GM12878 (cell line): Measurements from ENCODE around the gene GDA. TPM values are rescaled to one million over a fixed set of nuclear protein-coding genes. Genes with fewer than 3 reads are reported as not detected.

Source experiments
- ATAC-seq: fragments of 200-7000 bp; cut with Tn5 transposase; 3 replicates; pipeline ENCODE4 v1.9.1; 2020; ENCODE audit warnings: mild to moderate bottlenecking, moderate library complexity
- BruUV-seq: library from RNA; stranded (reverse); fragments of 400-500 nt; replicated peaks from 2 replicates; lab custom pipeline; 2021; lab: Mats Ljungman, UMichigan
- CTCF ChIA-PET: fragments of 300-600 bp; sonication (Branson Sonifier 250); formaldehyde crosslinking; extraction: SDS; loops from one replicate; lab custom pipeline; 2021; ENCODE audit warnings: inconsistent platforms; lab: Yijun Ruan, JAX
- POLR2A ChIA-PET: fragments of 350-600 bp; formaldehyde crosslinking; extraction: SDS; loops from one replicate; lab custom pipeline; 2021; ENCODE audit warnings: inconsistent platforms; lab: Charles Lee
- RAD21 ChIA-PET: fragments of 300-600 bp; sonication (Branson Sonifier 250); formaldehyde crosslinking; loops from one replicate; lab custom pipeline; 2023; ENCODE audit warnings: antibody characterized with exemption; ENCODE audit not compliant: unreplicated experiment; lab: Charles Lee
- SMC1A ChIA-PET: fragments of 300-600 bp; sonication (Branson Sonifier 250); formaldehyde crosslinking; loops from one replicate; lab custom pipeline; 2023; ENCODE audit not compliant: unreplicated experiment, uncharacterized antibody; lab: Charles Lee
- DNase-seq: peaks from one replicate; pipeline ENCODE4 v3.0.0-alpha.2; 2011; ENCODE audit warnings: low read depth, low spot score
- FAIRE-seq: peaks from 3 replicates; lab custom pipeline; 2011; peaks lifted over from hg19 to GRCh38; lab: Jason Lieb, UNC
- H2AFZ ChIP-seq: 2 replicates; pipeline ENCODE4 v1.6.0; 2011; ENCODE audit warnings: low read depth, low read length, control low read depth; ENCODE audit not compliant: control insufficient read depth
- H3K27ac ChIP-seq: 2 replicates; pipeline ENCODE4 v1.5.1; 2011; ENCODE audit warnings: control low read depth; ENCODE audit not compliant: control insufficient read depth, insufficient read depth
- H3K27me3 ChIP-seq, 2 experiments: replicated peaks in 1 of 2; 2 replicates each; pipeline versions ENCODE4 v1.6.0 to v1.6.1; 2011; ENCODE audit warnings: low read length in 1 of 2; ENCODE audit not compliant: control insufficient read depth in 2 of 2, insufficient read depth in 2 of 2
- H3K36me3 ChIP-seq, 2 experiments: 2 replicates each; pipeline ENCODE4 v1.5.1; 2011; ENCODE audit warnings: low read length in 1 of 2; ENCODE audit not compliant: control insufficient read depth in 2 of 2, insufficient read depth in 2 of 2
- H3K4me1 ChIP-seq: 2 replicates; pipeline ENCODE4 v1.6.1; 2011; ENCODE audit warnings: mild to moderate bottlenecking, low read length, moderate library complexity, mixed read lengths; ENCODE audit not compliant: control insufficient read depth, insufficient read depth
- H3K4me2 ChIP-seq: 2 replicates; pipeline ENCODE4 v1.6.0; 2011; ENCODE audit warnings: control low read depth; ENCODE audit not compliant: control insufficient read depth, insufficient read depth
- H3K4me3 ChIP-seq: fragments of 200-600 bp; sonication (generic); 2 replicates; pipeline ENCODE4 v1.5.1; 2016
- H3K79me2 ChIP-seq: 2 replicates; pipeline ENCODE4 v1.6.0; 2011; ENCODE audit warnings: low read length; ENCODE audit not compliant: control insufficient read depth, insufficient read depth
- H3K9ac ChIP-seq: 2 replicates; pipeline ENCODE4 v1.8.0; 2011; ENCODE audit warnings: low read length, control low read depth, mixed read lengths; ENCODE audit not compliant: control insufficient read depth, insufficient read depth
- H3K9me3 ChIP-seq: replicated peaks from 3 replicates; pipeline ENCODE4 v1.5.1; 2011; ENCODE audit warnings: mild to moderate bottlenecking, low read length; ENCODE audit not compliant: control insufficient read depth, insufficient read depth
- H4K20me1 ChIP-seq: 2 replicates; pipeline ENCODE4 v1.6.0; 2011; ENCODE audit not compliant: control insufficient read depth, insufficient read depth
- ATF7 ChIP-seq: fragments of 450-650 bp; IDR thresholded peaks from 2 replicates; pipeline ENCODE4 v1.6.1; 2016; ENCODE audit warnings: low read depth, mild to moderate bottlenecking
- HDGF ChIP-seq: fragments of 450-650 bp; IDR thresholded peaks from 2 replicates; pipeline ENCODE4 v1.6.1; 2016; ENCODE audit warnings: antibody characterized with exemption
- JUND ChIP-seq: IDR thresholded peaks from 2 replicates; pipeline ENCODE4 v1.6.1; 2012; ENCODE audit warnings: low read depth, mild to moderate bottlenecking, low read length, improper control_type of control experiment, moderate library complexity
- RCOR1 ChIP-seq: conservative IDR thresholded peaks from 2 replicates; pipeline ENCODE4 v1.6.1; 2012; ENCODE audit warnings: low read depth, low read length, improper control_type of control experiment
- SP1 ChIP-seq: IDR thresholded peaks from one replicate; pipeline ENCODE4 v1.6.1; 2011; ENCODE audit warnings: low read depth, low read length
- ZZZ3 ChIP-seq: IDR thresholded peaks from 2 replicates; pipeline ENCODE4 v1.6.1; 2011; ENCODE audit warnings: low read depth; ENCODE audit not compliant: control insufficient read depth, insufficient read length
- WGBS: methylation state at CpG from one replicate; pipeline ENCODE4 v1.1.6; 2016; ENCODE audit warnings: low lambda C conversion rate; ENCODE audit not compliant: insufficient replicate concordance, insufficient coverage; ENCODE audit errors: missing lambda C conversion rate; 5-methylcytosine and 5-hydroxymethylcytosine counted together
- in situ Hi-C: fragments of 300-500 bp; cut with MboI; formaldehyde crosslinking; loops from 9 replicates; pipeline ENCODE4 v1.14.3; 2018; ENCODE audit warnings: mixed read lengths
- intact Hi-C: fragments of 100-400 bp; cut with micrococcal nuclease; formaldehyde crosslinking; loops from one replicate; pipeline ENCODE4 v1.14.2; 2022; ENCODE audit not compliant: unreplicated experiment
- polyA plus RNA-seq, 11 experiments: library from polyadenylated mRNA; depleted of rRNA in 4 of 11; unstranded in 6 of 11; stranded (reverse) in 5 of 11; fragments of >200 nt; fragmentation: Nextera tagmentation in 4 of 11; fragmentation: Illumina TruSeq in 1 of 11; extraction: Ambion mirVana in 4 of 11; extraction: Trizol in 1 of 11; gene quantifications; 1 replicate in 1 of 11; 2 replicates in 10 of 11; pipeline versions ENCODE4 v1.2.1 to v1.2.3, GENCODE V29; 2011 to 2016; ENCODE audit warnings: inconsistent platforms in 2 of 11, missing spikeins in 2 of 11, low read depth in 1 of 11
- total RNA-seq, 4 experiments: library from RNA; depleted of rRNA in 3 of 4; stranded (reverse); fragments of >200 nt in 3 of 4; fragmentation: Illumina TruSeq in 1 of 4; extraction: Trizol in 1 of 4; gene quantifications; 2 replicates each; pipeline versions ENCODE4 v1.2.1 to v1.2.3, GENCODE V29; 2013 to 2021
- TF ChIP-seq, protein P1 (sequence below): IDR thresholded peaks from 2 replicates; pipeline ENCODE4 v1.6.1; 2012; ENCODE audit warnings: low read length, inconsistent platforms
- TF ChIP-seq, protein P2 (sequence below): fragments of 450-650 bp; IDR thresholded peaks from 2 replicates; pipeline ENCODE4 v1.6.1; 2017; ENCODE audit warnings: antibody characterized with exemption, mild to moderate bottlenecking, moderate library complexity

GDA gene
- total and polyA plus RNA-seq, 10 of the 15 experiments (the other 5 are each of a cell fraction or from before 2014, with no cell fraction given), result 0.19 to 17.9 (median 0.48) TPM; not detected in 2

DNA sequence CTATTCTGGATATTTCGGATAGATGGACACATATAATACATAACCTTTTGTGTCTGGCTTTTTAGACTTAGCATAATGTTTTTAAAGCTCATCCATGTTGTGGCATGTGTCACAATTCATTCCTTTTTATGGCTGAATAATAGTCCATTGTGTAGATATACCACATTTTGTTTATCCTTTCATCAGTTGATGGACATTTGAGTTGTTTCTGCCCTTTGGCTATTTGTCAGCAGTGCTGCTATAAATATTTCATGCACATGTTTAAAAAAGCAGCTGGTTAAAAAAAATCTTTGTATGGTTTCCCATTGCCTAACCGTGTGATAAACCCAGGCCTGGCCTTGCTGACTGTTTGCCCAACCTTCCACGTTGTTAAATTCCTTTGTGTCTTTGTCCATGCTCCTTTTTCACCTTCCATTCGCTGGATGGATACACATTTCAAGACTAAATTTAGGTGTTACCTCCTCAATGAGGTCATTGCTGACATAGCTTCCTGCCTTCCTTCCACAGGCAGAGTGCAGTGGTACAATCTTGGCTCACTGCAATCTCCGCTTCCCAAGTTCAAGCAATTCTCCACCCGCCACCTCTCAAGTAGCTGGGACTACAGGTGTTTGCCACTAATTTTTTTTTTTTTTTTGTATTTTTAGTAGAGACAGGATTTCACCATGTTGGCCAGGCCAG lies 11.3 kb downstream of the GDA start:
- in situ Hi-C loops, result no loop called here
- H3K79me2 ChIP-seq, result no peaks in the 10 kb centered on the region
- intact Hi-C loops, result no loop called here
- no peaks in the 10 kb centered on the region for H3K27me3 ChIP-seq
- ATAC-seq, result no peak
- no TSS peak for BruUV-seq
- ChIA-PET CTCF (interaction anchor here (1.0 to 1.3 kb wide), 2 partner anchors 17 to 111 kb away, joined by 3 to 4 read pairs; no protein-coding TSS in a partner anchor), SMC1A (interaction anchor here (0.7 to 2.4 kb wide), 2 partner anchors 42 to 122 kb away, joined by 3 to 5 read pairs; no protein-coding TSS in a partner anchor), RAD21 (no interaction called here), POLR2A (no interaction called here)
- H3K36me3 ChIP-seq, result no peaks in the 10 kb centered on the region
- H2AFZ ChIP-seq, result no peak overlapping the region
- 51% methylated on average over 6 of the region's 6 CpGs for WGBS
- H3K4me2 ChIP-seq, result no peak overlapping the region
- TF ChIP-seq ATF7, result no peak
- TF ChIP-seq RCOR1, result no peak
- TF ChIP-seq SP1, result no peak
- TF ChIP-seq HDGF, result no peak
- TF ChIP-seq, protein P1, sequence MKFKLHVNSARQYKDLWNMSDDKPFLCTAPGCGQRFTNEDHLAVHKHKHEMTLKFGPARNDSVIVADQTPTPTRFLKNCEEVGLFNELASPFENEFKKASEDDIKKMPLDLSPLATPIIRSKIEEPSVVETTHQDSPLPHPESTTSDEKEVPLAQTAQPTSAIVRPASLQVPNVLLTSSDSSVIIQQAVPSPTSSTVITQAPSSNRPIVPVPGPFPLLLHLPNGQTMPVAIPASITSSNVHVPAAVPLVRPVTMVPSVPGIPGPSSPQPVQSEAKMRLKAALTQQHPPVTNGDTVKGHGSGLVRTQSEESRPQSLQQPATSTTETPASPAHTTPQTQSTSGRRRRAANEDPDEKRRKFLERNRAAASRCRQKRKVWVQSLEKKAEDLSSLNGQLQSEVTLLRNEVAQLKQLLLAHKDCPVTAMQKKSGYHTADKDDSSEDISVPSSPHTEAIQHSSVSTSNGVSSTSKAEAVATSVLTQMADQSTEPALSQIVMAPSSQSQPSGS, result no peak
- TF ChIP-seq, protein P2, sequence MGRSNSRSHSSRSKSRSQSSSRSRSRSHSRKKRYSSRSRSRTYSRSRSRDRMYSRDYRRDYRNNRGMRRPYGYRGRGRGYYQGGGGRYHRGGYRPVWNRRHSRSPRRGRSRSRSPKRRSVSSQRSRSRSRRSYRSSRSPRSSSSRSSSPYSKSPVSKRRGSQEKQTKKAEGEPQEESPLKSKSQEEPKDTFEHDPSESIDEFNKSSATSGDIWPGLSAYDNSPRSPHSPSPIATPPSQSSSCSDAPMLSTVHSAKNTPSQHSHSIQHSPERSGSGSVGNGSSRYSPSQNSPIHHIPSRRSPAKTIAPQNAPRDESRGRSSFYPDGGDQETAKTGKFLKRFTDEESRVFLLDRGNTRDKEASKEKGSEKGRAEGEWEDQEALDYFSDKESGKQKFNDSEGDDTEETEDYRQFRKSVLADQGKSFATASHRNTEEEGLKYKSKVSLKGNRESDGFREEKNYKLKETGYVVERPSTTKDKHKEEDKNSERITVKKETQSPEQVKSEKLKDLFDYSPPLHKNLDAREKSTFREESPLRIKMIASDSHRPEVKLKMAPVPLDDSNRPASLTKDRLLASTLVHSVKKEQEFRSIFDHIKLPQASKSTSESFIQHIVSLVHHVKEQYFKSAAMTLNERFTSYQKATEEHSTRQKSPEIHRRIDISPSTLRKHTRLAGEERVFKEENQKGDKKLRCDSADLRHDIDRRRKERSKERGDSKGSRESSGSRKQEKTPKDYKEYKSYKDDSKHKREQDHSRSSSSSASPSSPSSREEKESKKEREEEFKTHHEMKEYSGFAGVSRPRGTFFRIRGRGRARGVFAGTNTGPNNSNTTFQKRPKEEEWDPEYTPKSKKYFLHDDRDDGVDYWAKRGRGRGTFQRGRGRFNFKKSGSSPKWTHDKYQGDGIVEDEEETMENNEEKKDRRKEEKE, result no peak
- TF ChIP-seq ZZZ3, result no peak
- TF ChIP-seq JUND, result no peak
- H3K9ac ChIP-seq, result no peak overlapping the region
- H3K27ac ChIP-seq, result no peak overlapping the region
- FAIRE-seq, result no peak
- no peak overlapping the region for H3K4me3 ChIP-seq
- no peak for DNase-seq
- H4K20me1 ChIP-seq, result no peaks in the 10 kb centered on the region
- no peaks in the 10 kb centered on the region; the same call in 2 of the 3 replicates for H3K9me3 ChIP-seq
- H3K4me1 ChIP-seq, result no peaks in the 10 kb centered on the region
